Prostate gland (tissue), 2 donors: Measurements from ENCODE around the gene SETD6.

Experiments used
- CTCF ChIP-seq, 4 experiments: fragments of 200-600 bp in 2 of 4; fragments of 450-650 bp in 2 of 4; sonication (generic) in 2 of 4; IDR thresholded peaks; 1 replicate in 3 of 4; 2 replicates in 1 of 4; pipeline ENCODE4 v1.5.1; 2016 to 2019; ENCODE audit warnings: antibody characterized with exemption in 4 of 4, mild to moderate bottlenecking in 2 of 4, moderate library complexity in 2 of 4
- POLR2AphosphoS5 ChIP-seq: sonication (generic); formaldehyde crosslinking; IDR thresholded peaks from one replicate; pipeline ENCODE4 v1.6.1; 2017; ENCODE audit warnings: antibody characterized with exemption

GRCh38 chr16:58503166-58503862 lies 12.0 kb upstream of the SETD6 start:
- TF ChIP-seq POLR2AphosphoS5 = no peak
- TF ChIP-seq CTCF (IDR thresholded peaks at IDR 0.05) = no peak
